HepG2 (cell line): ENCODE data around the gene LSMEM2. TPM values are rescaled to one million over a fixed set of nuclear protein-coding genes. Genes with fewer than 3 reads are reported as not detected.

ENCODE experiments used
- ATAC-seq: fragments of 200-7000 bp; cut with Tn5 transposase; 3 replicates; pipeline ENCODE4 v1.9.1; 2020; ENCODE audit warnings: mild to moderate bottlenecking, moderate library complexity
- BruUV-seq: library from RNA; stranded (reverse); fragments of 400-500 nt; replicated peaks from 2 replicates; lab custom pipeline; 2021; lab: Mats Ljungman, UMichigan
- CTCF ChIA-PET: fragments of 300-600 bp; formaldehyde crosslinking; extraction: SDS; loops from one replicate; lab custom pipeline; 2021; ENCODE audit warnings: low total read pairs, inconsistent platforms, low intra/inter-chr PET ratio; lab: Yijun Ruan, JAX
- POLR2A ChIA-PET: fragments of 350-600 bp; sonication (Branson Sonifier 250); formaldehyde crosslinking; loops from one replicate; lab custom pipeline; 2020; ENCODE audit warnings: antibody characterized with exemption, inconsistent platforms; lab: Yijun Ruan, JAX
- DNase-seq: peaks from one replicate; pipeline ENCODE4 v3.0.0-alpha.2; 2015; ENCODE audit warnings: low spot score
- FAIRE-seq: peaks from 3 replicates; lab custom pipeline; 2011; peaks lifted over from hg19 to GRCh38; lab: Jason Lieb, UNC
- H2AFZ ChIP-seq: one replicate; pipeline ENCODE4 v1.6.1; 2011; ENCODE audit warnings: low read length, inconsistent platforms
- H3K27ac ChIP-seq: fragments of 300-600 bp; 3 replicates; pipeline ENCODE4 v1.8.0; 2011; ENCODE audit warnings: mixed run types, mild to moderate bottlenecking, mixed read lengths, low read length, inconsistent platforms; ENCODE audit not compliant: insufficient read depth; ENCODE audit errors: extremely low read length
- H3K27me3 ChIP-seq, 2 experiments: fragments of 200-600 bp in 1 of 2; 2 replicates in 1 of 2; 3 replicates in 1 of 2; pipeline versions ENCODE4 v1.6.0 to v1.8.0; 2011; ENCODE audit warnings: low read length in 2 of 2, mild to moderate bottlenecking in 2 of 2, moderate library complexity in 2 of 2, inconsistent platforms in 1 of 2; ENCODE audit not compliant: insufficient read depth in 2 of 2, control insufficient read depth in 1 of 2
- H3K36me3 ChIP-seq, 2 experiments: fragments of 200-600 bp in 1 of 2; replicated peaks in 1 of 2; 2 replicates in 1 of 2; 3 replicates in 1 of 2; pipeline versions ENCODE4 v1.5.1 to v1.8.0; 2011; ENCODE audit warnings: low read length in 2 of 2, inconsistent platforms in 1 of 2; ENCODE audit not compliant: insufficient read depth in 2 of 2, control insufficient read depth in 1 of 2
- H3K4me1 ChIP-seq: 2 replicates; pipeline ENCODE4 v1.5.1; 2012; ENCODE audit warnings: low read length, inconsistent platforms; ENCODE audit not compliant: insufficient read depth
- H3K4me2 ChIP-seq: 2 replicates; pipeline ENCODE4 v1.6.0; 2011; ENCODE audit warnings: low read depth, low read length, inconsistent platforms
- H3K4me3 ChIP-seq, 3 experiments: fragments of 200-600 bp in 1 of 3; sonication (generic), shearing (Covaris generic) in 1 of 3; replicated peaks in 1 of 3; 2 replicates each; pipeline ENCODE4 v1.5.1; 2011 to 2016; ENCODE audit warnings: low read length in 3 of 3, inconsistent platforms in 2 of 3, low read depth in 2 of 3, mild to moderate bottlenecking in 2 of 3, control low read depth in 1 of 3, mixed read lengths in 1 of 3; ENCODE audit not compliant: insufficient read depth in 1 of 3
- H3K79me2 ChIP-seq: one replicate; pipeline ENCODE4 v1.6.1; 2011; ENCODE audit warnings: low read length, inconsistent platforms; ENCODE audit not compliant: insufficient read depth
- H3K9ac ChIP-seq: 2 replicates; pipeline ENCODE4 v1.6.0; 2011; ENCODE audit warnings: mild to moderate bottlenecking, low read depth, low read length, inconsistent platforms; ENCODE audit not compliant: insufficient read depth
- H3K9me3 ChIP-seq: 2 replicates; pipeline ENCODE4 v1.5.1; 2012; ENCODE audit warnings: mild to moderate bottlenecking, low read length
- H4K20me1 ChIP-seq: 2 replicates; pipeline ENCODE4 v1.6.0; 2011; ENCODE audit warnings: inconsistent platforms, mild to moderate bottlenecking, low read length, moderate library complexity; ENCODE audit not compliant: insufficient read depth
- AGO2 ChIP-seq: fragments of 200-400 bp; formaldehyde crosslinking; optimal IDR thresholded peaks from 2 replicates; pipeline ENCODE3; 2017; ENCODE audit warnings: mild to moderate bottlenecking, low read depth, low read length, moderate library complexity
- GABPB1 ChIP-seq: IDR thresholded peaks from 2 replicates; pipeline ENCODE4 v1.6.1; 2016; ENCODE audit warnings: mild to moderate bottlenecking, missing genetic modification reagents, moderate library complexity, missing compliant biosample characterization
- MTF2 ChIP-seq: sonication (generic); formaldehyde crosslinking; IDR thresholded peaks from 2 replicates; pipeline ENCODE4 v1.5.0; 2020; ENCODE audit warnings: missing genetic modification reagents, borderline replicate concordance
- POLR2A ChIP-seq, 2 experiments: IDR thresholded peaks; 2 replicates each; pipeline ENCODE4 v1.6.1; 2011; ENCODE audit warnings: low read depth in 2 of 2, low read length in 2 of 2, mild to moderate bottlenecking in 1 of 2, moderate library complexity in 1 of 2; ENCODE audit not compliant: insufficient read depth in 1 of 2
- PRPF4 ChIP-seq: fragments of 200-400 bp; formaldehyde crosslinking; IDR thresholded peaks from 2 replicates; pipeline ENCODE4 v1.6.1; 2016; ENCODE audit warnings: low read length, low read depth; ENCODE audit not compliant: poor library complexity, severe bottlenecking
- RBFOX2 ChIP-seq: fragments of 200-400 bp; formaldehyde crosslinking; IDR thresholded peaks from 2 replicates; pipeline ENCODE4 v1.6.1; 2017; ENCODE audit warnings: low read depth, mild to moderate bottlenecking, low read length
- SUZ12 ChIP-seq: fragments of 150-350 bp; IDR thresholded peaks from 2 replicates; pipeline ENCODE4 v1.6.1; 2014; ENCODE audit warnings: low read depth, low read length
- TBX2 ChIP-seq: sonication (generic); formaldehyde crosslinking; IDR thresholded peaks from 2 replicates; pipeline ENCODE4 v1.5.0; 2020; ENCODE audit warnings: missing genetic modification reagents, mild to moderate bottlenecking, borderline replicate concordance
- YEATS2 ChIP-seq: sonication (generic); formaldehyde crosslinking; IDR thresholded peaks from 2 replicates; pipeline ENCODE4 v1.4.0; 2020; ENCODE audit warnings: missing genetic modification reagents, borderline replicate concordance
- ZBTB33 ChIP-seq: sonication (generic); formaldehyde crosslinking; IDR thresholded peaks from 2 replicates; pipeline ENCODE4 v1.4.0; 2020; ENCODE audit warnings: missing genetic modification reagents
- ZNF275 ChIP-seq: sonication (generic); formaldehyde crosslinking; IDR thresholded peaks from 2 replicates; pipeline ENCODE4 v1.8.0; 2022; ENCODE audit warnings: missing genetic modification reagents, mild to moderate bottlenecking, inconsistent platforms, borderline replicate concordance
- ZNF547 ChIP-seq: sonication (generic); formaldehyde crosslinking; IDR thresholded peaks from 2 replicates; pipeline ENCODE4 v1.5.1; 2020; ENCODE audit warnings: mild to moderate bottlenecking, missing genetic modification reagents
- ZSCAN5A ChIP-seq: sonication (generic); formaldehyde crosslinking; IDR thresholded peaks from 2 replicates; pipeline ENCODE4 v1.8.0; 2022; ENCODE audit warnings: mild to moderate bottlenecking, missing genetic modification reagents, borderline replicate concordance
- WGBS: methylation state at CpG from one replicate; pipeline ENCODE4 v1.1.6; 2017; ENCODE audit warnings: low lambda C conversion rate; 5-methylcytosine and 5-hydroxymethylcytosine counted together
- in situ Hi-C: cut with HindIII; loops from 2 replicates; pipeline ENCODE4 v1.10.0; 2017; ENCODE audit warnings: low pct_unique_long_range_greater_than_20kb; ENCODE audit not compliant: extremely low pct_ligation_motif_present
- intact Hi-C: fragments of 100-400 bp; cut with micrococcal nuclease; formaldehyde crosslinking; loops from one replicate; pipeline ENCODE4 v1.10.0; 2022; ENCODE audit not compliant: unreplicated experiment
- polyA plus RNA-seq, 8 experiments: library from polyadenylated mRNA; depleted of rRNA in 3 of 8; stranded (reverse) in 7 of 8; unstranded in 1 of 8; fragments of >200 nt; fragmentation: Illumina TruSeq in 4 of 8; extraction: Trizol in 4 of 8; gene quantifications; 2 replicates each; pipeline versions ENCODE4 v1.2.1 to v1.2.3, GENCODE V29; 2011 to 2016; ENCODE audit warnings: low read depth in 4 of 8, missing spikeins in 1 of 8, mixed read lengths in 1 of 8; ENCODE audit not compliant: insufficient read depth in 1 of 8
- total RNA-seq, 5 experiments: library from RNA; depleted of rRNA; stranded (reverse); fragments of >200 nt; fragmentation: Illumina TruSeq; extraction: Trizol; gene quantifications; 2 replicates each; pipeline ENCODE4 v1.2.3, GENCODE V29; 2016; ENCODE audit warnings: low read depth in 1 of 5

Gene LSMEM2
- total and polyA plus RNA-seq, 2 of the 13 experiments (the other 11 are each of a cell fraction or from before 2014, with no cell fraction given) = 0.07 to 0.41 TPM

GRCh38 chr3:50286322-50287227 lies 7.7 kb downstream of the LSMEM2 start:
- Histone ChIP-seq H3K4me3 (no peak overlapping the region), H3K4me2 (no peak overlapping the region), H3K27ac (no peak overlapping the region), H3K36me3 (peaks cover 22 to 40% of the 10 kb centered on the region in 2 experiments), H2AFZ (no peak overlapping the region), H3K9ac (no peak overlapping the region), H4K20me1 (no peaks in the 10 kb centered on the region), H3K79me2 (peaks cover 12% of the 10 kb centered on the region), H3K27me3 (no peaks in the 10 kb centered on the region), H3K4me1 (peaks cover 25% of the 10 kb centered on the region), H3K9me3 (no peaks in the 10 kb centered on the region)
- intact Hi-C loops = no loop called here
- no peak; the same call in 1 of the 3 replicates for ATAC-seq
- in situ Hi-C loops = no loop called here
- ChIA-PET CTCF (no interaction called here), POLR2A (interaction anchor here (1.0 to 1.1 kb wide), 2 partner anchors 10 to 42 kb away, joined by 3 to 4 read pairs; no protein-coding TSS in a partner anchor)
- DNase-seq = no peak
- 96% methylated on average over 17 of the region's 28 CpGs for WGBS
- TF ChIP-seq ZSCAN5A (CRISPR knock-in tag) (no peak), ZNF275 (no peak), POLR2A (IDR thresholded peaks at IDR 0.05; ENCODE audit: insufficient read depth in 1 of 2, low read depth in 2 of 2, low read length in 2 of 2) (peak in 1 of 2 experiments; percentile 24; a peak in 1 of 4 replicates), ZNF547 (CRISPR knock-in tag) (no peak), MTF2 (no peak), SUZ12 (no peak), ZBTB33 (0 out of 2 replicates have a peak, but pooled peaks have one; percentile 7), PRPF4 (no peak), TBX2 (CRISPR knock-in tag) (no peak), AGO2 (peak; percentile 93), GABPB1 (no peak), YEATS2 (CRISPR knock-in tag) (no peak), RBFOX2 (peak; percentile 68)
- no TSS peak for BruUV-seq
- FAIRE-seq = no peak
